GM18508 (cell line): ENCODE data around the gene CORT.
"Not testable (repeated sequence)": the region's sequence is repeated elsewhere in the genome, so short reads cannot be mapped to it uniquely, and the experiment has no call there.

Source experiments
- ATAC-seq: cut with Tn5 transposase; IDR thresholded peaks from one replicate; pipeline ENCODE4 v1.9.1; 2021; ENCODE audit warnings: moderate number of reproducible peaks; ENCODE audit not compliant: insufficient read depth, unreplicated experiment

Gene CORT

DNA sequence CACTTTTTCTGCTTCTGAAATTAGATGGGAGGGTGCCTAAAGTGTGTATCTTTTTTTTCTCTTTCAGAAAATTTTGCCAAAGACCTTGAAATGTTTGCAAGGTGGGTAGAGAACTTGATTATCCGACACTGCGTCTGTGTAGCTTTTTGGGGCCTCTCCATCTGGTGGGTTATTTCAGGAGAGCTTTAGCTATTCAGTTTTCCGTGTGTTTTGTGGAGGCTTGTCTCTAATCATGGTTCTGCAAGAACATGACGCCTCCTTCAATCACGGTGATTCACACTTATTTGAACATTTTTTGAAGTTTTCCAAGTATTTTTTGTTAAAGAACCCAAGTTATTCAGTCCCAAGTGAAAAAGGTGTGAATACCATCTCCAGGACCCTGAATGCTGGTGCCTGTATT, 15.2 kb upstream of the CORT start:
- ATAC-seq = no peak

DNA sequence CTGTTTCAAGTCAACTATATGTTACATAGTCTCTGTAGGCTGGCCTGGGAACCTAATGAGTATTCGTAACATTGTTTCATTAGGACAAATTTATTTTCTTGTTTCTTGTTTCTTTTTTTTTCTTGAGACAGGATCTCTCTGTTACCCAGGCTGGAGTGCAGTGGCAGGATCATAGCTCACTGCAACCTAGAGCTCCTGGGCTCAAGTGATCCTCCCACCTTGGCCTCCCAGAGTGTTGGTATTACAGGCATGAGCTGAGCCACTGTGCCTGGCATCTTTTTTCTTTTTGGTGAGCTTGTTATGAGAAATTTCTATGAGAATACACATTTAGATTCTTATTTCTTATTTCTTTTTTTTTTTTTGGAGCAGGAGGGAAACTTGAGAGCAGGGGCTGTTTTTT, 12.8 kb upstream of the CORT start:
- no peak for ATAC-seq

DNA sequence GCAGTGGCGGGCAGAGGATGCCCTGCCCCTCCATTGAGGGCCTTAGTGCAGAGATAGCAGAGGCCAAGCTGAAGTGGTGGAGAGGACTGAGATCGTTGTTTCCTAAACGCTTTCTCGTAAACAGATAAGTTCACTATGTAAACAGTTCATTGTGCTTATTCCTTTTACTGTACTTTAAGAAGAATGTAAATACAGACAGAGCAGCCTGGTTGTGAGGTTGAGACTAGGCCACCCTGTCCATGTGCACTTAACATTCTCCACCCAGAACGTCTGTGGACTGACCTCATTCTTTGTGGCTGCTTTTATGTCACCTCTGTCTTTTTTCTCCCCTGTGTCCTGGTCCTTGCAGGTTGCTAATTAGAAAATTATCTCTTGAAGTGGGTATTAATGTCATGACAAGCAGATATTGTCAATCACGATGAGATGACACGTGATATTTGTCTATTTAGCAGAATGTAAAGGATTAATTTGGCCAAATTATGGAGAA, 11.1 kb upstream of the CORT start:
- no peak for ATAC-seq

DNA sequence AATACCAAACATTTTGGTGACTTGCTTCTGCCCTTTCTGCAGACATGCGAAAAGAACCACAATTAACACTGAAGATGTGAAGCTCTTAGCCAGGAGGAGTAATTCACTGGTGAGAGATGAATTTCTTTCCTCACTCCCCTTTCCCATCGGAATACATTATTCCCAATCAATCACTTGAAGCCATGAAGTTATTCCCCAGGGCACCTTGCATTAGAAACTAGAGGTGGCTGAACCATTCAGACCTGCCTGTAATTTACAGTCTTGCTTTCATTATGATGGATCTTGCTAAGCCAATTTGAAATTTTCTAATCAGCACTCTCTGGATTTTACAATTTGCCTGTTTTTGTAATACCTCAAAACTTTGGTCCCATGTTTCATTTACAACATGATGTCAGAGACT, 9.5 kb upstream of the CORT start:
- no peak for ATAC-seq

DNA sequence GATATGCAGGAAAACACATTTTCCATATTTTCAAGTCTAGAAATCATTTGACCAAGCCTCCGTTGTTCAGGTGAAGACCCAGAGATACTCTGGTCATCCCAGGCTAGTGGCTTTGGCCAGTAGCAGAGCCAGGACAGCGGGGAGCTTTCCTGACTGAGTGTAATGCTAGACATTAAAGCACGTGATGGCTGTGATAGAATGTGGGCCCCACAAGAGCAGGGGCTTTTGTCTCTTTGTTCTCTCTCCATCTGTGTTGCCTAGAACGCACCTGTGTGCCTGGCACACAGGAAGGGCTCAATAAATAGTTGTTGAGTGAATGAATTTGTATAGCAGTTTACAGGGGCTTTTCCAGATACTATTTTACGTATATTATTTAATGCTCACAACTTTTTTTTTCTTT, 9.0 kb upstream of the CORT start:
- no peak for ATAC-seq

DNA sequence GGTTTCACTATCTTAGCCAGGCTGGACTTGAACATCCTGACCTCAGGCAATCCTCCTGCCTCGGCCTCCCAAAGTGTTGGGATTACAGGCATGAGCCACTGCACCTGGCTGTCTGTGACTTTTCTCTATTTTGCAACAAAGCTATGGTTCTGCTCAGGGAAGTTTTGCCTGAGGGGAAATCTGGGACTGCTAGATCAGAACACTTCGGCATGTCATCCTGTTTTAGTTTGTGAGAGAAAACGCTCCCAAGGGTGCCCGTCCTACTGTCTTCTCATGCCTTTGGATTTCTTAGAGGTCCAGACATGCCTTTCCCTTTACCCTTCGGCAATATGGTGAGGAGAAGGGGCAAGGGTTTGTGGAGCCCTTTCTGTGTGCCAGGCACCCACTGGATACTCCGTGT, 5.6 kb upstream of the CORT start:
- ATAC-seq = no peak

DNA sequence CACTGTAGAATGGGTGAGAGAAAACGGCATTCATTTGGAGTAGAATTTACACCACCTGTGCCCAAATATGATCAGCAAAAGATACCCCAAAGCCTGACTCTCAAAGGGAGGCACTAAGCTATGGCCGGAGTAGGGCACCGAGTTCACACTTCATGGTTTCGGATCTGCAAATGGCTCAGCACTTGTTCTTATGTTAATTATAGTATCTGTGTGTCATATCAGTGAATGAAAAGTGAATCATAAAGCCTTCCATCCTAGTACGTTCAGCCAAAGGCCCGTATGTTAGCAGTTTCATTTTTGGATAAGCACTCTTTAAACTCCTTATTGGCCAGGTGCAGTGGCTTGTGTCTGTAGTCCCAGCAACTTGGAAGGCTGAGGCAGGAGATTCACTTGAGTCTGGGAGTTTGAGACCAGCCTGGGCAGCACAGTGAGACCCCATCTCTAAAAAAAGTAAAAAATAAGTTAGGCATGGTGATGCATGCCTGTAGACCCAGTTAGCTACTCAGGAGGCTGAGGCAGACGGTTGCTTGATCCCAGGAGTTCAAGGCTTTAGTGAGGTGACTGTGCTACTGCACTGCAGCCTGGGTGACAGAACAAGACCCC, 4.9 kb upstream of the CORT start:
- ATAC-seq = no peak

DNA sequence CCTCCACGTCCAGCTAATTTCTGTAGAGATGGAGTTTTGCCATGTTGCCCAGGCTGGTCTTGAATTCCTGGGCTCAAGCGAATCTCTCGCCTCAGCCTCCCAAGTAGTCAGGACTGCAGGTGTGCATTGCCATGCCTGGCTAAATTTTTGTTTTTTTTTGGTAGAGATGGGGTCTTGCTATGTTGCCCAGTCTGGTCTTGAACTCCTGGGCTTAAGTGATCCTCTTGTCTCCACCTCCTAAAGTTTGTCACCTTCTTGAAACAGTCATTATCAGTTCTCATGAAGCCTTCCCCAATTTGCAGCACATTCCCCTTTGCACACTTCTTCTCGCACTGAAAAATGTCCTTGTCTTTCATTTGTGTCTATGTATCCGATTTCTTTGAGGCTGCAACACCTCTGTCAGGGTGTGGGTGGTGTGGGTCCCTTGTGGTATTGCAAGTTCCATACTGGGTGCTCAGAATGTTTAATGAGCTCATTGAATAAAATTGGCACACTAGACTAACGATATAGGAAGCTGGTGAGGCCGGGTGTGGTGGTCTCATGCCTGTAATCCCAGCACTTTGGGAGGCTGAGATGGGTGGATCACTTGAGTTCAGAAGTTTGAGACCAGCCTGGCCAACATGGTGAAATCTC, 2.9 kb upstream of the CORT start:
- ATAC-seq = no peak

DNA sequence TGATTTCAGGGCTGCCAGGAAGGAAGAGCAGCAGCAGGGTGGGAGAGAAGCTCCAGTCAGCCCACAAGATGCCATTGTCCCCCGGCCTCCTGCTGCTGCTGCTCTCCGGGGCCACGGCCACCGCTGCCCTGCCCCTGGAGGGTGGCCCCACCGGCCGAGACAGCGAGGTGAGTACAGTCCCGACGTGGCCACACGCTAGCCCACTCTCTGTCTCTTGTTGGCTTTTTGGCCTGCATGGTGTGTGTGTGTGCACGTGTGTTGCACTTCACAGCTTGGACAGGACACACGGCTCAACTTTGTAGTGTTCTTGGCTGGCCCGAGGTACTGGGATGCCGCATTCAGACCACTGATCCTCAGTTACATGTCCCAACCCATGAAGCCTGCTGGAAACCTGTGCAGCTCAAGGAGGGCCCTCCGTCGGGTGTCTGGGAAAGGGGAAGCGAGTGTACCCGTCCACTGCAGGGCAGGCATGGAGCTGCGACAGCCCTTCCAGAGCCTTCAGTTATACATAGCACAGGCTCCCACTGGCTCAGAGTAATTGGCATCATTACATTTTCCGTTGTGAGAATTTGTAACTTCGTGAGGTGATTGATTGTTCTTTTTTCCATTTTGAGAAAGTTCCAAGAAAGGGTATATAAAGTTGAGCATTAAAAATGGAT, 454 bp downstream of the CORT start:
- no peak for ATAC-seq

DNA sequence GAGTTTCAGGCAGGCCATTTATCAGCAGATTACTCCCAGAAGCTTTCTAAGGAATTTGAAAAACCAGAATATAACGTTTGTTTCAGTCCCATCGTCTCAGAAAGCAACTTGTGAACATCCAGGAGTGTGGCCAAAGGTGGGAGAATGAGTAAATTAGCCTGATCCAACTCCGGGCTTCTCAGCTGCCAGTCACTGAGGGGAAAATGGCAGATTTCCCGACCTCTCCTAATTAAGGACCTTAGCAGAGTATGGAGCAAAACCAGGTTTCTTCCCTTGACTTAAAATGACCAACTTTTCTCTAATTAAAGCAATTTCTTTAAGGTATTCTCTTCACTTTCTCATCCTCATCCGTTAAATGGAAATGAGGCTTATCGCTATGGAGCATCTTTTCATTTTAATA, 1.0 kb downstream of the CORT start:
- no peak for ATAC-seq

DNA sequence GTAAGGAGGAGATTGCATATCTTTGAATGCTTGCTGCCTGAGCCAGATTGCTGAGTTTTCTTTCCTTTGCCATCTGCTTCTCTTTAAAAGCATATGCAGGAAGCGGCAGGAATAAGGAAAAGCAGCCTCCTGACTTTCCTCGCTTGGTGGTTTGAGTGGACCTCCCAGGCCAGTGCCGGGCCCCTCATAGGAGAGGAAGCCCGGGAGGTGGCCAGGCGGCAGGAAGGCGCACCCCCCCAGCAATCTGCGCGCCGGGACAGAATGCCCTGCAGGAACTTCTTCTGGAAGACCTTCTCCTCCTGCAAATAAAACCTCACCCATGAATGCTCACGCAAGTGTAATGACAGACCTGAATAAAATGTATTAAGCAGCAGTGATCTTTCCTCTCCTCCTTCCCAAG, 1.5 kb downstream of the CORT start:
- ATAC-seq = no peak

DNA sequence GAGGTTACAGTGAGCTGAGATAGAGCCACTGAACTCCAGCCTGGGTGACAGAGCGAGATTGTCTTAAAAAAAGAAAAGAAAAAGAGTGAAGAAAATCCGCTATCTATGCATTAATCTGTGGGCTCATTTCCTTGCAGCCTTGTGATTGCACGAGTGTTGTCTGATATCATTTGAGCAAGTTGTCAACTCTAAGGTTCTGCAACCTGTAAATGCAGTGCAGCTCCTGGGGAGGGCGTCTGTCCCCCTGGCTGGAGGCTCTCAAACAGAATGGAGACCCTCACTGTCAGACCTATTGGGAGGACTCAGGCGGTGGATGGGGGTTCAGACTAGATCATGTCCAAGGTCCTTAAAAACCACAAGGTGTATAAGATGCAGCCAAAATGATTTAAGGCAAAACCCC, 6.2 kb downstream of the CORT start:
- no peak for ATAC-seq

DNA sequence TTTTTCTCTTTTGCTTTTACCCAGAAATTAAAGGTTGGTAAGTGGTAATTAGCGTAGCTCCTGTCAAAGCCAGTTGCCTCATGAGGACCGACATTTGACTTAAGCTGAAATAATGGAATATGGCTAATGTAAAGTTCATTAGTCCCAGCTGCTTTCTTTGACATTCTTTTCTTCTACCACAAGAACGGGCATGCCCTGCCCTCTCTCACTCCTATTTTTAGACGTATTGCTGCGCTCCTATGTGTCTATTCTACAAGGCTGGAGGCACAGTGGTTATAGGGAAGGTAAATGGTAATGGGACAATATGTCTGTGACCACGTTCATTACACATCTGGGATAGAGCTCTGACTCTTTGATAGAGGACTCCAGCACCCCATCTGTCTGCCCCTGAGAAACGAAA, 6.8 kb downstream of the CORT start:
- ATAC-seq = no peak

DNA sequence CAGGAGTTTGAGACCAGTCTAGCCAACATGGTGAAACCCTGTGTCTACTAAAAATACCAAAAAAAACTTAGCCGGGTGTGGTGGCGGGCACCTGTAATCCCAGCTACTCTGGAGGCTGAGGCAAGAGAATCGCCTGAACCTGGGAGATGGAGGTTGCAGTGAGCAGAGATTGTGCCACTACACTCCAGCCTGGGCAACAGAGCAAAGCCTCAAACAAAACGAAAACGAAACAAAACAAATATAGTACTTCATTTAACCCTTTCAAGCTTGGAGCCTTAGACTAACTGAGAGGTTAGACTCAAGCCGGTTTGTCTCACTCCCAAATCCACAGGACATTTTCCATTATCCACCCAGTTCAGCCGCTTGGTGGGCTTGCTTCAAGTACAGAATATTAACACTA, 7.6 kb downstream of the CORT start:
- not testable (repeated sequence) for ATAC-seq

DNA sequence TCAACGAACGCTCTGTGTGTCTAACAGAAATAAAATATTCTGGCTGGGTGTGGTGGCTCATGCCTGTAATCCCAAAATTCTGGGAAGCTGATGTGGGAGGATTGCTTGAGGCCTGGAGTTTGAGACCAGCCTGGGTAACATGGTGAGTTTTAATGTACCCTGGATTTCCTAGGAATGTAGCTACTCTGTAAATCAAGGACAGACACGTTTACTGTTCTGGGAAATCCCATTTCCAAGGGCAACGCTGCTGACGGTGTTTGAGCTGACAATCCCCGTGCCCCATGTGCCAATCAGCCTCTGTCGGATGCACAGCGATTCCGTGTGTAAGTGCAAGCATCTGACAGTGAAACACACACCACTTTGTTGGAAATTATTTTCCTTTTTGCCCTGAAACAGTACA, 8.0 kb downstream of the CORT start:
- no peak for ATAC-seq

DNA sequence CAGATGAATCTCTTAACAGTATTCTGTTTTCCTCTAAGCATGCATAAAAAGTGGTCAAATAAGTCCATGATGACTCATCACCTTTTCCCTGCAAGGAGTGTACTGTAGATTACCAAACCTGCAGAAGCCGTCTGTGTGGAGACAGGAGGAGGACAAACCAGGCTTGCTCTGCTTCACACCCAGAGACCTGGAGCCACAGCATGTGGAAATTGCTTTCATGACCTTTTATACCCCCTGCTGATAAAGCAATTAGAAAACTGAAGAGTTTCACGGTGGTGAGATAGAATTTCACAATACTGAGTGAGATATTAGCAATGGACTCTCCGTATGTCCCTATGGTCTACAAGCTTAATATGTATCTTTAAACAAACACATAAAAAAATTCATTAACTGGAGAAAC, 9.4 kb downstream of the CORT start:
- no peak for ATAC-seq

DNA sequence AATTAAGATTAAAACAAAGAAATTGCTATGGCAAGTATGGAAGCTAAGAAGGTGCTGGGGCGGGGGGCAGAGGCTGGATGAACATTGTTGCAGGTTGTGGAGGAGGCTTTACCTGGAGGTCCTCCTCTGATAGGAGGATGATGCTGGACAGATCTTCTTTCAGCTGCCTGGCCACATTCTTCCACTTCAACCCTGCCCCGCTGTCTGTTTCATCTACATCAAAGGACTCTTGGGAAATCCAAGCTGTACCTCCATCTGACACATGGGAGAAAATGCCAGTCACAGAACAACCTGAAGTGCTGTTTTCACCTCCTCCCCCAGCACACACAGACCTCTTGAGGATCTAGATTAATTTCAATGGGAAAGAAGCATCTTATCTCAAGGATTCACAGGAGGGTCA, 17.2 kb downstream of the CORT start:
- no peak for ATAC-seq

DNA sequence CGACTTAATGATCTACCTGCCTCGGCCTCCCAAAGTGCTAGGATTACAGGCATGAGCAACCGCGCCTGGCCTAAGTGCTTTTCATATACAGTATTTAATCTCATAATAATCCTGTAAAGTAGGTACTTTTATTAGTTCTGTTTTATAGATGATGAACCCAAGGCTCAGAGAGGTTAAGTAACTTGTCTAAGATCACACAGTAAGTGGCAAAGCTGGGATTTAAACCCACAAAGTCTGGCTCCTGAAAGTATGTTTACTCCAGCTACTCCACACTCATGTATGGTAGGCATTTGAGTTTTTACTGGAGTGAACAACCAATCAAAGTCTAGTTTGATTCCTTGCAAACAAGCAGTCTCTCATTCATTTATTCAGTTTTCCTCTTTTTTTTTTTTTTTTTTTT, 20.2 kb downstream of the CORT start:
- ATAC-seq = no peak

DNA sequence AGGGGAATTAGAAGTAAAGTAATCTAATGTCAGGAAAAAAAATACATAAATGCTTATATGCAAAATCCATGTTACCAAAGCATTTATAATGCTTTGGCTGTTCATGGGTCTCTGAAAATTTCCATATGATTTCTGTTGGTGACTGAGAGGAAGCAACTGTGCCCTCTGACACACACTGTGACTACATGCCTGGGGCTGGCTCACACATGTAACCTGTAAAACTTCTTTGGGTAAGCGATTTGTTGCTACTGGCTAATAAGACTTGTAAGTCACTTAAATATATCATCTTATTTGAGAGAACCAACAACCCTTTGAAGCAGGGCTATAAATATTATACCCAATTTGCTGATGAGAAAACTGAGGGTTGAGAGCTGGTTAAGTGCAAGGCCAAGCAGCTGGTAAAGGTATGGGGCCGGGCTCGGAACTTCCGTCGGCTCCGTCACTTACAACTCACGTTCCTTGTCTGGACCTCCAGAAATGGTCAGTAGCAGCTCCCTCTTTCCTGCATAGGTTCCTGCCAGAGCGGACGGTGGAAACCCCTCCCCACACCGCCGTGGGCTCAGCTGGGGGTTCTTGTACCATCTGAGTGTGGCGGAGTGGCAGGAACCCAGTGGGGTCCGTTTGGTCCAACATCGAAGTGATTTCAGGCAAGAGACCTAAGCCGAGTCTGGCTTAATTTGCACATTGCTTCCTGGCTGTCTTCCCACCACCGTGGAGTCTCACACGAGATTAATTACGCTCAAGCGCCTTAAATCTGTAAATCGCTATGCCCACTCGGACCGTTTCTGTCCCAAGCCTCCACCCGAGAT, 21.8 kb downstream of the CORT start:
- no peak for ATAC-seq

DNA sequence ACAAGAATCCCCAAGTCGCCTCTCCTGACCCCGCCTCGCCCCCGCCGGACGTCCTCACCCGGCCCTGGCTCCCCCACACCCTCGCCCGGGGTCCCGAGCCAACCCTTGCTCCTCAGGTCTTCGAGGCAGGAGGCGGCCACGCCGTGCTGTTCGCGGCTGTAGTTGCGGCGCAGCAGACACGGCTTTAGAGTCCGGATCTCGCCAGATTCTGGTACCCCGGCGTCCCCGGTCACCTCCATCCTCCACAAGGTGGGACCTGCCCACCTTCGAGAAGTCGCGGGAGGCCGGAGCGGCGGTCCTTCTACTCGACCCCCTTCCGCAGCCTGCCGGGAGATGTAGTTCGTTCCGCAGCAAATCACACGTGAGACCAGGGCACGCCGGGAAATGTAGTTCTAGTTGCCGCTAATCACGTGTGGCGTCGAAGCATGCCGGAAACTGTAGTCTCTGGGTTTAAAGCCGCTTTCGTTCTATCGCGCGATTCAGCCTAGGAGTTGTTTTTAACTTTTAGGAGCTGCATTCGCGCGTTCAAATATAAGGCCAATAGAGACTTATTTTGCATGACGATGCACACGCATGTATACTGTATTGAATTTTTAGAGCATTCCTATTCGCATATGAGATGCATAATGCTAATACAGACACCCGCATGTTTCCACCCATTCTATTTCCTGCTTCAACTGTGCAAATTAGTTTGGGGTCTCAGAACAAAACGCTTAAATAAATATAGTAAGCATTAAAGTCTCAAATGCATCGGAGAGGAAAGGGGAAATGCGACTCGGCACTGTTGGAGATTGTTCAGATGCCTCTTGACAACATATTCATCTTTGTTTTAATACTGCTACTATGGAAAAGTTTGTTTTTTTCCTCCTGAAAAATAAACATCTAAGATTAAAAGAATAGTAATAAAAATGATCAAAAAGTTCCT, 22.7 kb downstream of the CORT start, which contains the start of gene DFFA:
DFFA (minus strand) TSS at position 310 of the 925 bp plus-strand sequence; CDS start at position 239, 71 bp downstream.
- peak; percentile 40 for ATAC-seq
